Retinal pigment epithelial cell (primary cell): ENCODE results near the gene CNOT6.
"Not testable (repeated sequence)": the region's sequence is repeated elsewhere in the genome, so short reads cannot be mapped to it uniquely, and the experiment has no call there.

Experiments used
- DNase-seq: peaks from one replicate; pipeline ENCODE4 v3.0.0-alpha.2; 2010; ENCODE audit warnings: low read depth
- H3K4me3 ChIP-seq: 2 replicates; pipeline ENCODE4 v1.5.1; 2011; ENCODE audit warnings: mild to moderate bottlenecking, low read length, control low read depth, moderate library complexity
- CTCF ChIP-seq: conservative IDR thresholded peaks from 2 replicates; pipeline ENCODE4 v1.5.1; 2011; ENCODE audit warnings: low read depth, low read length, control low read depth, inconsistent platforms

Gene CNOT6

GRCh38 chr5:180507661-180508060, 13.5 kb downstream of the CNOT6 start:
- TF ChIP-seq CTCF: no peak
- no peak overlapping the region for H3K4me3 ChIP-seq
- no peak for DNase-seq

- H3K4me3 ChIP-seq: no peak overlapping the region
- DNase-seq: no peak
- no peak for TF ChIP-seq CTCF
These were observed 21.1 kb downstream of the CNOT6 start for GRCh38 chr5:180515294-180515693.

GRCh38 chr5:180515974-180516373, 21.8 kb downstream of the CNOT6 start:
- not testable (repeated sequence) for DNase-seq, H3K4me3 ChIP-seq

- DNase-seq: no peak
- H3K4me3 ChIP-seq: no peak overlapping the region
- no peak for TF ChIP-seq CTCF
These were observed 22.3 kb downstream of the CNOT6 start for GRCh38 chr5:180516440-180516839.

- no peak for TF ChIP-seq CTCF
- DNase-seq: no peak
- no peak overlapping the region for H3K4me3 ChIP-seq
These were observed 24.9 kb downstream of the CNOT6 start for GRCh38 chr5:180519098-180519497.

- no peak overlapping the region for H3K4me3 ChIP-seq
- DNase-seq: no peak
- TF ChIP-seq CTCF: no peak
These were observed 26.9 kb downstream of the CNOT6 start for GRCh38 chr5:180521101-180521500.

GRCh38 chr5:180521591-180521990, 27.4 kb downstream of the CNOT6 start:
- no peak overlapping the region for H3K4me3 ChIP-seq
- DNase-seq: no peak
- no peak for TF ChIP-seq CTCF

- no peak overlapping the region for H3K4me3 ChIP-seq
- TF ChIP-seq CTCF: no peak
- no peak for DNase-seq
These were observed 28.2 kb downstream of the CNOT6 start for GRCh38 chr5:180522330-180522729.
